Suppressor macrophage treated with lipopolysaccharide for 1 hour (primary cell): ENCODE data around the gene SPATA31E1.
A peak's percentile ranks its signal among the peaks of the same experiment; 100 is the strongest.

Source experiments
- DNase-seq, 3 donors: peaks; one replicate each; pipeline ENCODE4 v3.0.0-alpha.2; 2020 to 2022

Gene SPATA31E1

GRCh38 chr9:87863882-87864465 lies 18.7 kb upstream of the SPATA31E1 start:
- DNase-seq: no peak

- no peak for DNase-seq
These were observed 17.8 kb upstream of the SPATA31E1 start for GRCh38 chr9:87864915-87865314.

GRCh38 chr9:87865626-87866025 lies 17.1 kb upstream of the SPATA31E1 start:
- no peak for DNase-seq

DNA sequence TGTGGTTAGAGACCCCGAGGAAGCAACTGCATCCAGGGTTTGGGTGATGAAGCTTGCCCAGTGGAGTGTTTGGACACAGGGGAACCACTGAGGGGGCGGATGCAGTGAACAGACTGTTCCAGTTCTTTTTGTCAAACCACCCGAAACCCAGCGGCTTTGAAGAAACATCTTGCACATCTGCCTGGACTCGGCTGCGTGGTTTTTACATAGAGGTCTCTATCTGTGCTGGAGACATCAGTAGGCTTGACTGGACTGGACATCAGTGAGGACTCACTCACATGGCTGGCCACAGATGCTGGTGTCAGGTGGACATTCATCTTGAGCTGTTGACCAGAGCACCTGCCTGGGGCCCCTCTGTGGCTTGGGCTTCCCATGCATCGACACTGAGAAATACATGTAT lies 15.3 kb upstream of the SPATA31E1 start:
- DNase-seq: no peak

DNA sequence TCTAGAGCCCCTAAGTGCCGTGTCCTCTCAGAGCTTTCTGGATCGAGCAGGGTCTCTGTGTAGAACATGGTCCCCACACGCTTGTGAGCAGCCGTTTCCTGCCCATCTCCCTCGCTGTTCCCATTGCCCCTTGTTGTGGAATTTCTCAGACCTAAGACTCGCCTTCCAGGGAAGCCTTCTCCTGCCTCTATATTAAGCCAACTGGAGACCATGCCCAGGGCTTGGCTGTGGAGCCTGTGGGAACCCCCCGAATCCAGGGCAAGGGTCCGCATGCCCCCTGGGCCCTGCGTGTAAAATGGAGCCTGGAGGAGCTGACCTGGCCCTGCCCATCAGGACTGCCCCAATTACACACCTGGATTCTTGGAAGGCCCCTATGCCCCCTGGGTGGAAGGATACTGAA lies 14.5 kb upstream of the SPATA31E1 start:
- DNase-seq: no peak

DNA sequence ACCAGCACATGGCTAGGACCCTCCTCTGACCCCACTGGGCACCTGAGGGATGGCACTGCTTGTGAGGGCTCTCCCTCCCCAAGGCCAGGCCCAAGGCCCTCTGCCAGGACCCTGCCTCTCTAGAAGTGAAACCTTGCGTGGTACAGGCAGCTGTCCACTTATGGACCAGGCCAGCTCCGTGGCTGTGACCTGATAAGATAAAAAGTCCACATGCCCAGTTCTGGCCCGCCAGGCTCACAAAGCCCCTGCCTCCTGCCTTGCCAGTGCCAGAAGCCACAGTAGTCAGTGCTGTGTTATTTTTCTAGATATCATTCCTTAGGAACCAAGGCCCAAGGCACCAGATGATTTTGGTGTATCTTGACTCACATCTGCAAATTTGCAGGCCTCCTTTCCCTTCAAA lies 14.0 kb upstream of the SPATA31E1 start:
- DNase-seq: no peak

DNA sequence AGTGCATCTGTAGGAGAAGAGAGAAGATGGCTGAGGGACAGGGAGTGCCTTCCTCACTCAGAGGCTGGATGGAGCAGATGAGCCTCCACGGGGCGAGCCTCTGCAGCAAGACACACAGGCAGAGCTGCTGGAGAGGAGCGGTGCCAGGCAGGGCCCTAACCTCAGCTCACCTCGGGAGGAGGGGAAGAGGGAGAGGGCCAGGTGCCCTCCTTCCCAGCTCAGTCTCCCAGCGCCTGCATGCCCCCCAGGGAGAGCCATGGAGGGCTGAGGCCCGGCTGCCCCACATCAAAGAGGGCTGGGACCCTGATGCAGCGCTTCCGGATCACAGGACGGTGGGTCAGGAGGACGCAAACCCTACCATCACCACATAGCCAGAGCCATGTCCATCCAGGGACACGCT lies 13.6 kb upstream of the SPATA31E1 start:
- DNase-seq: no peak

GRCh38 chr9:87871425-87872078 lies 11.1 kb upstream of the SPATA31E1 start:
- DNase-seq: no peak

DNA sequence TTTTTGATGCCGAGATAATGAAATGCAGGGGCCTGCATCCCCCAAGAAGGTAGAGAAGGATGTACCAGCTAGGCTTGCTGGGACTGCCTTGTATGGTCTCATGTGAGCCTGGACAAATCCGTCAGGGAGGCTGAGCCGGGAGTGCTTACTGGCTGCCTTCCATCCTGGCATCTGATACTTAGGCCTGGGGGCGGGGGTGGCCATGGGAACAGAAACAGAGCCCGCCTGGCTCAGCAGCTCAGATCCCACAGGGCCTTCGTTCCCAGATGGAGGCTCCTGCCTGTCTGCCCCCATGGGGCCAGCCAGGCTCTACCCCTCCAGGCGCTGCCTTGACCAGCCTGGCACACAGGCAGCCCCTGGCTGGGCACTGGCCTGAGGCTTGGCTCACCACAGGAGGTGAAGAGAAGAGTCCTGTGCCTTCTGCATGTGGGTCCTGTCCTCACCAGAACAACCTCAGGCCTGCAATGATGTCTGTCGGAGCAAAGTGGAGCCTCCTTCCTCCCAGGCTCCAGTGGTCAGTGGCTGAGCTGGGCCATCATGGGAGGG lies 10.5 kb upstream of the SPATA31E1 start:
- no peak for DNase-seq

GRCh38 chr9:87873607-87874303 lies 8.9 kb upstream of the SPATA31E1 start:
- no peak for DNase-seq

DNA sequence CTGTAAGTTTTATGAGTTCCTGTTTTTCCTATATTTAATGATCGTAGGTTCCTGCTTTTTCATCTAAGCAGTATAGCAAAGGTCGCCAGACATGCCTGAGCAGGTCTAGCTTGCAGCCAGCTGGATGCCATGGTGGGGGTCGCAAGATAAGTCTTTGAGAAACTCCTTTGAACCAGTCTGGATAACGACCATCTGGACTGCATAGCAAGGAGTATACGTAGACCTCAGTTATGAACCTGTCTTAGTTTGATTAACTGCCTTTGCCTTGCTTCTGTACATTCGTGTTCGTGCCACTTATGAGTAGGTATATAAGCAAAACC lies 8.4 kb upstream of the SPATA31E1 start:
- no peak for DNase-seq

- no peak for DNase-seq
These were observed 7.6 kb upstream of the SPATA31E1 start for GRCh38 chr9:87875060-87875459.

GRCh38 chr9:87875831-87876545 lies 6.7 kb upstream of the SPATA31E1 start:
- no peak for DNase-seq

- no peak for DNase-seq
These were observed 6.0 kb upstream of the SPATA31E1 start for GRCh38 chr9:87876708-87877107.

DNA sequence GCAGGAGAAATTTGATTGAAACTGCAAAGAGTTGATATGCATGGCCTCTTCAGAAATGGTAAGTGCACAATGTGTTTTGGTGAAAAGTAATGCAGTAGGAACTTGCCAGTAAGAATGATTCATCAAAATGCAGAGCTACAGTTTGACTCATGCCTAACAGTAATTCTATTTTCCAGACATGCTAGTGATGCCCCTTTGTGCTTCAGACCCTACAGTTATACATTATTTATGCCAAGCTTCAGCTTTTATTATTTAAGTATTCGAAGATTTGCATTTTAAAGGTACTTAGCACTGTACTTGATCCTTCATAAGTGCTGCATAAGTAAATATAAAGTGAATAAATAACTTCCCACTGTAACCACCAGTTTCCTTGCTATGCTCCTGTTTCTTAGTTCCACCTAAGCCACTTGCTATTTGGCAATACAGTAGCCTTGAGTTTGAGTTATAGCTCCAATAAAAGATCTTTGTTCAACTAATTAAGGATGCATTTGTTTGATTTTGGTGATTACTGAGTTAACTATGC lies 3.6 kb upstream of the SPATA31E1 start:
- DNase-seq: peak; percentile 25 to 71 (median 58)

DNA sequence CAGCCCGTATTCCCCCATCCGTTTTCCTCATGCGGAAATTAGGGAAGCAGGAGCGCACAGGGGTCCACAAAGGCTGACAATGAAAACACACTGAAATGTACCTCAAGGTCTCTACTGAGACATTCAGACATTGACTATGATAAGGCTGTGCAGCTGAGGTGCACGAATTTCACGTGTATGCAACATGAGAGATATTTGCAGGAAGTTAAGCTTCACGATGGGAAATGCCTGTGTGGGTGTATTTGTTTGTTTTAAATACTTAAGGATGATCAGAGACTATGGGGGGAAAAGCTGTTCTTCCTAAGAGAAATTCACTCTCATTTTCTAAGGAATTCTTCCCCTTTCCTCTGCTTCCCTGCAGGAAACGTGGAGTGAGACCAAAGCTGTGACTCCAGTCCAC lies 2.6 kb upstream of the SPATA31E1 start:
- peak in 1 of 3 donors; percentile 8 for DNase-seq

DNA sequence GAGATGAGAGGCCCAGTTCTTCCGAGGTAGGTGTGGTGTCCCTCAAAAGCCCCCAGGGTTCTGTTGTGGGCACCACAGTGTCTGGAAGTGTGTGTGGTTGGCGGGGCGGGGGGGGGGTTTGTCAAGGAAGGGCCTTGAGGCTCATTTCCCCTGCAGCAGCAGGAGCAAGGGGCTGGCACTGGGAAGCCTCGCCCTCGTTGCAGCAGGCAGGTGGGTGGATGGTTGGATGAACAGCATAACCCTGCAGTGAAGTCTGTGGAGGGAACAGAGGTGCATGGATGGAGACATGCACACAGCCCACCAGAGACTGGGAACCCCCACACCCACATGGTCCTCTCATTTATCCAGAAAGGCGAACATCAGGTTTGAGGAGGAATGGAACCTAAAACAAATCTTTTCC lies 2.0 kb upstream of the SPATA31E1 start:
- DNase-seq: no peak

- no peak for DNase-seq
These were observed 597 bp downstream of the SPATA31E1 start for GRCh38 chr9:87883274-87883673.

- peak in 1 of 3 donors; percentile 22 for DNase-seq
These were observed 1.3 kb downstream of the SPATA31E1 start for GRCh38 chr9:87883990-87884389.

- DNase-seq: no peak
These were observed 2.1 kb downstream of the SPATA31E1 start for GRCh38 chr9:87884578-87885459.

DNA sequence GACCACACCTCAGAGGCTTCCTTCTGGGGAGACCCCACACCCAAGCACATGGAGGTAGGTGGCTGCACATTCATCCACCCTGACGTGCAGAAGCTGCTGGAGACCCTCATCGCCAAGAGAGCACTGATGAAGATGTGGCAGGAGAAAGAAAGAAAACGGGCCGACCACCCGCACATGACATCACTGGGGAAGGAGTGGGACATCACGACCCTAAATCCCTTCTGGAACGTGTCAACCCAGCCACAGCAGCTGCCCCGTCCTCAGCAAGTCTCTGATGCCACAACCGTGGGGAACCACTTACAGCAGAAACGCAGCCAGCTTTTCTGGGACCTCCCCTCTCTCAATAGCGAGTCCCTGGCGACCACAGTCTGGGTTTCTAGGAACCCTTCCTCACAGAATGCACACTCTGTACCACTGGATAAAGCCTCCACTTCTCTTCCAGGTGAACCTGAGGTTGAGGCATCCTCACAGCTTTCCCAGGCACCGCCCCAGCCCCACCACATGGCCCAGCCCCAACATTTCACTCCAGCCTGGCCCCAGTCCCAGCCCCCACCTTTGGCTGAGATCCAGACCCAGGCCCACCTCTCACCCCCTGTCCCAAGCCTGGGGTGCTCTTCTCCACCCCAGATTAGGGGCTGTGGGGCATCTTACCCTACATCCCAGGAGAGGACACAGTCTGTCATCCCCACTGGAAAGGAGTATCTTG lies 3.0 kb downstream of the SPATA31E1 start:
- DNase-seq: no peak
